ENCODE data around the gene EFCAB8.

DNA sequence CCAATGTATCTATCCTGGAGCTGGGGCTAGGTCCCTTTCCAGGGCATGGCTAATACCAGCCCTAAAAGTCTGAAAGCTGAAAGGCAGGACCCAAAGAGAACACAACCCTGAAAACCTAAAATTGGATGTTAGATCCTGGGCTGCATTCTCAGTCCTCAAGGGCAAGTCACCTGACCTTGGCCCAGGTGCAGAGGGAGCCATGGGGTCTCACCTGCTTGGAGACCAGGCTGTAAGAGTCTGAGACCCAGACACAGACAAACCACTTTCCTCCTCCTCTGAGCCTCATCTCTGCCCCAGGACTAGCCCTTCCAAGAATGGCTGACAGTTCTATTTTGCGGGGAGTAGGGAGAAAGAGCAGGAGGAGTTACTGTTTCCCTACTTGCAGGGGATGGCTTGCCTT, 60.0 kb downstream of the EFCAB8 start:
- TF ChIP-seq POLR2A (IDR thresholded peaks at IDR 0.05) (no peak), CTCF (IDR thresholded peaks at IDR 0.05) (no peak)

Data from body of pancreas (tissue), 4 donors.